ENCODE measurements around the gene PXDN.

Gene PXDN

GRCh38 chr2:1759611-1759930 lies 15.3 kb upstream of the PXDN start:
- Histone ChIP-seq H3K27ac (ENCODE audit: low read length) (no peak overlapping the region), H3K4me2 (ENCODE audit: low read depth, low read length) (no peak overlapping the region)
- no peak for TF ChIP-seq EZH2 (optimal IDR thresholded peaks at IDR 0.05; ENCODE audit: low read depth, low read length)
- TF ChIP-seq EZH2phosphoT487 (IDR thresholded peaks at IDR 0.05; ENCODE audit: low read length): no peak
- TF ChIP-seq CTCF (IDR thresholded peaks at IDR 0.05; ENCODE audit: low read length): no peak

GRCh38 chr2:1758774-1759610 lies 14.7 kb upstream of the PXDN start:
- H3K4me3 ChIP-seq (ENCODE audit: low read length): no peak overlapping the region
- H3K9me3 ChIP-seq (replicated peaks; ENCODE audit: insufficient read depth, low read length): no peaks in the 10 kb centered on the region
- H3K27ac ChIP-seq (ENCODE audit: low read length): no peak overlapping the region
- H3K79me2 ChIP-seq (ENCODE audit: low read length): no peaks in the 10 kb centered on the region
- TF ChIP-seq CTCF (IDR thresholded peaks at IDR 0.05; ENCODE audit: low read length) (no peak), EZH2phosphoT487 (IDR thresholded peaks at IDR 0.05; ENCODE audit: low read length) (no peak), EZH2 (optimal IDR thresholded peaks at IDR 0.05; ENCODE audit: low read depth, low read length) (no peak)
- no peaks in the 10 kb centered on the region for H4K20me1 ChIP-seq (ENCODE audit: insufficient read depth, low read length)
- no peaks in the 10 kb centered on the region for H3K27me3 ChIP-seq (replicated peaks; ENCODE audit: insufficient read depth, low read length)
- H3K9me2 ChIP-seq (replicated peaks; ENCODE audit: insufficient read depth, low read length): no peaks in the 10 kb centered on the region
- H3F3A ChIP-seq (ENCODE audit: insufficient read depth, low read length): no peaks in the 10 kb centered on the region
- H3K4me2 ChIP-seq (ENCODE audit: low read depth, low read length): no peak overlapping the region
- DNase-seq: no peak
- no peaks in the 10 kb centered on the region for H3K36me3 ChIP-seq (replicated peaks; ENCODE audit: insufficient read depth, low read length)
- H2AFZ ChIP-seq (ENCODE audit: low read length): no peak overlapping the region
- no peak overlapping the region for H3K9ac ChIP-seq (ENCODE audit: low read length)
- no peaks in the 10 kb centered on the region for H3K4me1 ChIP-seq (ENCODE audit: low read length)

More at GRCh38 chr2:1759611-1759930, 15.3 kb upstream of the PXDN start:
- Histone ChIP-seq H3K4me3 (ENCODE audit: low read length) (no peak overlapping the region), H3K9me2 (replicated peaks; ENCODE audit: insufficient read depth, low read length) (no peaks in the 10 kb centered on the region), H3K4me1 (ENCODE audit: low read length) (no peaks in the 10 kb centered on the region), H3K36me3 (replicated peaks; ENCODE audit: insufficient read depth, low read length) (no peaks in the 10 kb centered on the region), H3K9me3 (replicated peaks; ENCODE audit: insufficient read depth, low read length) (no peaks in the 10 kb centered on the region), H3K27me3 (replicated peaks; ENCODE audit: insufficient read depth, low read length) (no peaks in the 10 kb centered on the region), H2AFZ (ENCODE audit: low read length) (no peak overlapping the region), H3K9ac (ENCODE audit: low read length) (no peak overlapping the region), H3F3A (ENCODE audit: insufficient read depth, low read length) (no peaks in the 10 kb centered on the region), H4K20me1 (ENCODE audit: insufficient read depth, low read length) (no peaks in the 10 kb centered on the region), H3K79me2 (ENCODE audit: low read length) (no peaks in the 10 kb centered on the region)
- DNase-seq: no peak

- Histone ChIP-seq H3K79me2 (ENCODE audit: low read length) (no peaks in the 10 kb centered on the region), H3K36me3 (replicated peaks; ENCODE audit: insufficient read depth, low read length) (no peaks in the 10 kb centered on the region), H3K4me1 (ENCODE audit: low read length) (no peaks in the 10 kb centered on the region), H3K4me2 (ENCODE audit: low read depth, low read length) (no peak overlapping the region), H3K27me3 (replicated peaks; ENCODE audit: insufficient read depth, low read length) (no peaks in the 10 kb centered on the region), H4K20me1 (ENCODE audit: insufficient read depth, low read length) (no peaks in the 10 kb centered on the region), H3K27ac (ENCODE audit: low read length) (no peak overlapping the region), H3K9ac (ENCODE audit: low read length) (no peak overlapping the region), H3K9me3 (replicated peaks; ENCODE audit: insufficient read depth, low read length) (no peaks in the 10 kb centered on the region), H3K4me3 (ENCODE audit: low read length) (no peak overlapping the region), H3K9me2 (replicated peaks; ENCODE audit: insufficient read depth, low read length) (no peaks in the 10 kb centered on the region), H3F3A (ENCODE audit: insufficient read depth, low read length) (no peaks in the 10 kb centered on the region), H2AFZ (ENCODE audit: low read length) (no peak overlapping the region)
- TF ChIP-seq CTCF (IDR thresholded peaks at IDR 0.05; ENCODE audit: low read length): no peak
- TF ChIP-seq EZH2phosphoT487 (IDR thresholded peaks at IDR 0.05; ENCODE audit: low read length): no peak
- no peak for TF ChIP-seq EZH2 (optimal IDR thresholded peaks at IDR 0.05; ENCODE audit: low read depth, low read length)
- no peak for DNase-seq
Observed at GRCh38 chr2:1758171-1758570, 13.9 kb upstream of the PXDN start.

All from MM.1S (cell line).